Right lung (tissue), 5 donors: ENCODE results near the gene RAD51B. TPM values are rescaled to one million over a fixed set of nuclear protein-coding genes. Genes with fewer than 3 reads are reported as not detected.

Source experiments
- DNase-seq, 2 donors: peaks; one replicate each; pipeline ENCODE4 v3.0.0-alpha.2; 2013
- polyA plus RNA-seq, 5 donors: library from polyadenylated mRNA; unstranded; fragments of 120-200 nt; gene quantifications; one replicate each; pipeline versions ENCODE4 v1.2.1 to v1.2.3, GENCODE V29; 2013; ENCODE audit warnings: inconsistent platforms in 1 of 5, low replicate concordance in 1 of 5; ENCODE audit not compliant: insufficient read length in 5 of 5, insufficient read depth in 1 of 5

RAD51B gene
- polyA plus RNA-seq, 5 donors: 8.1 to 15.5 (median 11.8) TPM

GRCh38 chr14:68665131-68665530 lies 845.6 kb downstream of the RAD51B start:
- no peak for DNase-seq

GRCh38 chr14:68665792-68666204 lies 846.2 kb downstream of the RAD51B start:
- no peak for DNase-seq

- DNase-seq: no peak
Measured at GRCh38 chr14:68666236-68666635, 846.7 kb downstream of the RAD51B start.

GRCh38 chr14:68666899-68667298 lies 847.3 kb downstream of the RAD51B start:
- DNase-seq: no peak

- no peak for DNase-seq
Measured at GRCh38 chr14:68667313-68667791, 847.8 kb downstream of the RAD51B start.

GRCh38 chr14:68668028-68668427 lies 848.4 kb downstream of the RAD51B start:
- no peak for DNase-seq

- no peak for DNase-seq
Measured at GRCh38 chr14:68668531-68668930, 849.0 kb downstream of the RAD51B start.

- no peak for DNase-seq
Measured at GRCh38 chr14:68669111-68669511, 849.5 kb downstream of the RAD51B start.

GRCh38 chr14:68669603-68670358 lies 850.2 kb downstream of the RAD51B start:
- DNase-seq: no peak

GRCh38 chr14:68670359-68670715 lies 850.8 kb downstream of the RAD51B start:
- no peak for DNase-seq

GRCh38 chr14:68671909-68672308 lies 852.3 kb downstream of the RAD51B start:
- no peak for DNase-seq

GRCh38 chr14:68672609-68673285 lies 853.2 kb downstream of the RAD51B start:
- no peak for DNase-seq

- DNase-seq: no peak
Measured at GRCh38 chr14:68673464-68673863, 853.9 kb downstream of the RAD51B start.

- no peak for DNase-seq
Measured at GRCh38 chr14:68674538-68675232, 855.1 kb downstream of the RAD51B start.

GRCh38 chr14:68675233-68675577 lies 855.6 kb downstream of the RAD51B start:
- no peak for DNase-seq

- no peak for DNase-seq
Measured at GRCh38 chr14:68676511-68676943, 856.9 kb downstream of the RAD51B start.

GRCh38 chr14:68677476-68677875 lies 857.9 kb downstream of the RAD51B start:
- no peak for DNase-seq

GRCh38 chr14:68677901-68678300 lies 858.3 kb downstream of the RAD51B start:
- DNase-seq: no peak

- no peak for DNase-seq
Measured at GRCh38 chr14:68678471-68678870, 858.9 kb downstream of the RAD51B start.

- no peak for DNase-seq
Measured at GRCh38 chr14:68679301-68679700, 859.7 kb downstream of the RAD51B start.

- no peak for DNase-seq
Measured at GRCh38 chr14:68679746-68680467, 860.3 kb downstream of the RAD51B start.

GRCh38 chr14:68680541-68681051 lies 861.0 kb downstream of the RAD51B start:
- DNase-seq: no peak
